NCI-H446 treated with DMSO at 0.1 percent for 48 hours (cell line): ENCODE data around the gene LYPD8.

ENCODE experiments used
- DNase-seq: peaks from one replicate; lab custom pipeline; 2025; lab: John Stamatoyannopoulos, UW

LYPD8 gene

GRCh38 chr1:248697907-248698306 is 57.7 kb downstream of the LYPD8 start:
- DNase-seq = no peak

- DNase-seq = no peak
Measured at GRCh38 chr1:248696774-248697173, 58.8 kb downstream of the LYPD8 start.

GRCh38 chr1:248696261-248696660 is 59.3 kb downstream of the LYPD8 start:
- DNase-seq = no peak

- no peak for DNase-seq
Measured at GRCh38 chr1:248695451-248696132, 60.0 kb downstream of the LYPD8 start.

- DNase-seq = no peak
Measured at GRCh38 chr1:248691567-248692155, 63.9 kb downstream of the LYPD8 start.
